Panc1 (cell line): ENCODE measurements around the gene ACSM5.
"Not testable (repeated sequence)": the region's sequence is repeated elsewhere in the genome, so short reads cannot be mapped to it uniquely, and the experiment has no call there.

Source experiments
- POLR2AphosphoS5 ChIP-seq: IDR thresholded peaks from 2 replicates; pipeline ENCODE4 v1.6.1; 2012; ENCODE audit warnings: mild to moderate bottlenecking, low read depth, low read length, moderate library complexity
- TF ChIP-seq, protein P1 (sequence below): fragments of 450-650 bp; IDR thresholded peaks from 2 replicates; pipeline ENCODE4 v1.5.1; 2017; ENCODE audit warnings: mild to moderate bottlenecking
- TF ChIP-seq, protein P2 (sequence below), 2 experiments: IDR thresholded peaks; 2 replicates each; pipeline ENCODE4 v1.6.1; 2011 to 2012; ENCODE audit warnings: low read depth in 2 of 2, control low read depth in 1 of 2, low read length in 1 of 2, mild to moderate bottlenecking in 1 of 2, moderate library complexity in 1 of 2; ENCODE audit not compliant: insufficient read depth in 1 of 2

DNA sequence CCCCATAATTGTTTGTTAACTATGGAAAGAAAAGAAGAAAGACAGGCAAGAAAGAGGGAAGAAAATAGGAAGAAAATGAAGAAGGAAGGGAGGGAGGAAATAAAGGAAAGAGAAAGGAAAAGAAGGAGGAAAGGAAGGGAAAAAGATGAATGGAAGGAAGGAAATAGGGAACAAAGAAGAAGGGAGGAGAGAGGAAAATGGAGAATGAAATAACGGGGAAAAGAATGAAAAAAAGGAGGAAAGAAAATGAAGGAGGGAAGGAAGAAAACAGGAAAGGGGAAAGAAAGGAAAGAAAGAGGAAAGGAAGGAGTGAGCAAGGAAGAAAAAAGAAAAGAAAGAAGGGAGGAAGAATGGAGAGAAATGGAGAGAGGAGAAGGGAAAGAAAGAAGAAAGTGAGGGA lies 21.1 kb downstream of the ACSM5 start:
- TF ChIP-seq, protein P1, sequence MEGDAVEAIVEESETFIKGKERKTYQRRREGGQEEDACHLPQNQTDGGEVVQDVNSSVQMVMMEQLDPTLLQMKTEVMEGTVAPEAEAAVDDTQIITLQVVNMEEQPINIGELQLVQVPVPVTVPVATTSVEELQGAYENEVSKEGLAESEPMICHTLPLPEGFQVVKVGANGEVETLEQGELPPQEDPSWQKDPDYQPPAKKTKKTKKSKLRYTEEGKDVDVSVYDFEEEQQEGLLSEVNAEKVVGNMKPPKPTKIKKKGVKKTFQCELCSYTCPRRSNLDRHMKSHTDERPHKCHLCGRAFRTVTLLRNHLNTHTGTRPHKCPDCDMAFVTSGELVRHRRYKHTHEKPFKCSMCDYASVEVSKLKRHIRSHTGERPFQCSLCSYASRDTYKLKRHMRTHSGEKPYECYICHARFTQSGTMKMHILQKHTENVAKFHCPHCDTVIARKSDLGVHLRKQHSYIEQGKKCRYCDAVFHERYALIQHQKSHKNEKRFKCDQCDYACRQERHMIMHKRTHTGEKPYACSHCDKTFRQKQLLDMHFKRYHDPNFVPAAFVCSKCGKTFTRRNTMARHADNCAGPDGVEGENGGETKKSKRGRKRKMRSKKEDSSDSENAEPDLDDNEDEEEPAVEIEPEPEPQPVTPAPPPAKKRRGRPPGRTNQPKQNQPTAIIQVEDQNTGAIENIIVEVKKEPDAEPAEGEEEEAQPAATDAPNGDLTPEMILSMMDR = not testable (repeated sequence)
- TF ChIP-seq POLR2AphosphoS5 = not testable (repeated sequence)
- TF ChIP-seq, protein P2, sequence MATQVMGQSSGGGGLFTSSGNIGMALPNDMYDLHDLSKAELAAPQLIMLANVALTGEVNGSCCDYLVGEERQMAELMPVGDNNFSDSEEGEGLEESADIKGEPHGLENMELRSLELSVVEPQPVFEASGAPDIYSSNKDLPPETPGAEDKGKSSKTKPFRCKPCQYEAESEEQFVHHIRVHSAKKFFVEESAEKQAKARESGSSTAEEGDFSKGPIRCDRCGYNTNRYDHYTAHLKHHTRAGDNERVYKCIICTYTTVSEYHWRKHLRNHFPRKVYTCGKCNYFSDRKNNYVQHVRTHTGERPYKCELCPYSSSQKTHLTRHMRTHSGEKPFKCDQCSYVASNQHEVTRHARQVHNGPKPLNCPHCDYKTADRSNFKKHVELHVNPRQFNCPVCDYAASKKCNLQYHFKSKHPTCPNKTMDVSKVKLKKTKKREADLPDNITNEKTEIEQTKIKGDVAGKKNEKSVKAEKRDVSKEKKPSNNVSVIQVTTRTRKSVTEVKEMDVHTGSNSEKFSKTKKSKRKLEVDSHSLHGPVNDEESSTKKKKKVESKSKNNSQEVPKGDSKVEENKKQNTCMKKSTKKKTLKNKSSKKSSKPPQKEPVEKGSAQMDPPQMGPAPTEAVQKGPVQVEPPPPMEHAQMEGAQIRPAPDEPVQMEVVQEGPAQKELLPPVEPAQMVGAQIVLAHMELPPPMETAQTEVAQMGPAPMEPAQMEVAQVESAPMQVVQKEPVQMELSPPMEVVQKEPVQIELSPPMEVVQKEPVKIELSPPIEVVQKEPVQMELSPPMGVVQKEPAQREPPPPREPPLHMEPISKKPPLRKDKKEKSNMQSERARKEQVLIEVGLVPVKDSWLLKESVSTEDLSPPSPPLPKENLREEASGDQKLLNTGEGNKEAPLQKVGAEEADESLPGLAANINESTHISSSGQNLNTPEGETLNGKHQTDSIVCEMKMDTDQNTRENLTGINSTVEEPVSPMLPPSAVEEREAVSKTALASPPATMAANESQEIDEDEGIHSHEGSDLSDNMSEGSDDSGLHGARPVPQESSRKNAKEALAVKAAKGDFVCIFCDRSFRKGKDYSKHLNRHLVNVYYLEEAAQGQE (IDR thresholded peaks at IDR 0.05; ENCODE audit: insufficient read depth in 1 of 2, low read depth in 2 of 2, low read length in 1 of 2) = not testable (repeated sequence)
